HG03060 (cell line): ENCODE data around the gene DNAAF8.
"Not testable (repeated sequence)": the region's sequence is repeated elsewhere in the genome, so short reads cannot be mapped to it uniquely, and the experiment has no call there.

Source experiments
- ATAC-seq: cut with Tn5 transposase; IDR thresholded peaks from one replicate; pipeline ENCODE4 v1.9.1; 2021; ENCODE audit warnings: low read depth, moderate number of reproducible peaks; ENCODE audit not compliant: unreplicated experiment

Gene DNAAF8

DNA sequence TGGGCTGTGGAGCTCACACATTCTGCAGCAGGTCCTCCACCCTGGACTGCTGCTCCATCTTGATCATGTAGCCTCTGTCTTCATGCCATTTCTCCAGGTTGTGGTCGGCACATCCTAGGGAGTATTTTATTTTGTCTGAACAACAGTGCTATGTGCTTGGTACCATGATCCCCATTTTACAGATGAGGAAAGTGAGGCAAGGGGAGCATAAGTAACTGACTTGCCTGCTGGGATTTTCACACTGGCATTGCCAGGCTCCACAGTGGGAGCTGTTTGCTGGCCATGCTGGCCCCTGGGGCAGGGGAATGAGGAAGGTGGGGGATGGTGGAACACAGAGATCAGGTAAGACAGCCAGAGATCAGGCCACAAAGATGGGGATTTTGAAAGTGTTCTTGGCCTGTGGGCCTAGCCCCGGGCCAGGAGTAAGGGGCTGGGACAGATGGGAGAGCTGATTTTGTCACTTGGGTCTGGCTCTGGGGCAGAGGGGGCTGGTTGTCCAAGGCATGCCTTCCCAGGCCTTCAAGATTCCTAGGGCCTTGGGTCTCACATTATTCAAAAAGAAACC is 41.9 kb downstream of the DNAAF8 start:
- ATAC-seq, result no peak

DNA sequence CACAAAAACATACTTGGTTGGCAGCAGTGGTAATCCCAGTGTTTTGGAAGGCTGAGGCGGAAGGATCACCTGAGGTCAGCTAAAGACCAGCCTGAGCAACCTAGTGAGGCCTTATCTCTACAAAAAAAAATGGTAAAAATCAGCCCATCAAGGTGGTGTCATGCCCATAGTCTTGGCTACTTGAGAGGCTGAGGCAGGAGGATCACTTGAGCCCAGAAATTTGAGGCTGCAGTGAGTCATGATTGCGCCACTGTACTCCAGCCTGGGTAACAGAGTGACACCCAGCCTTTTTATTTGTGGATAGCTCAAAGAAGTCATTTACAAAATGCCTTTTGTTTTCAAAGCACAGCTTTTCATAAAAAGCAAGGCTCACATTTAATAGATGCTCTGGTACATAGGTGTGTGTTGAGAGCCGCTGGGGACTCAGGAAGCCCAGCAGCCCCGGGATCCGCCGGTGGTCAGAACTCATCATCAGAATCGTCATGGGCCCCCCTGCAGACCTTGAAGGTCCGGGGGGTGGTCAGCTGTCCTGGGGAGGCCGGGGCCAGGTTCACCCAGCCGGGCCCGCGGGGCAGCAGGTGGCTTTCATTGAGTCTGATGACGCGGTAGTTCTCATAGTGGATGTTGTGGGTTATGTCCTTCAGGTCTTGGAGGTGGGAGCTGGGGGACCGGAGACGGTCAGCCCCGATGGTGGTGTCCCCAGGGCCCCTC is 43.2 kb downstream of the DNAAF8 start:
- ATAC-seq, result no peak

DNA sequence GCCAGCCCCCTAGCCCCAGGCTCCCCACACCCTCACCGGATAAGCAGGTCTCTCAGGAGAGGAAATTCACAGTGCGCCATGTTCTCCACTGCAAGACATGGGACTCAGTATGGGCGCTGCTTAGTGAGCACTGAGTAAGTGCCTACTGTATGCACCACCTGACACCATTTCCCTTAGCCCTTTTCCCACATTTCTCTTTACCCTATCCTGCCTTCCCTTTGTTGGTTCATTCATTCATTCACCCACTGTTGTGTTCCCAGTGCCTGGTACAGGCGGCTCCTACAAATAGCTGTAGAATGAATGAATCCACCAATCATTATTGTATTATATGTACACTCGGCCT is 43.7 kb downstream of the DNAAF8 start:
- no peak for ATAC-seq

DNA sequence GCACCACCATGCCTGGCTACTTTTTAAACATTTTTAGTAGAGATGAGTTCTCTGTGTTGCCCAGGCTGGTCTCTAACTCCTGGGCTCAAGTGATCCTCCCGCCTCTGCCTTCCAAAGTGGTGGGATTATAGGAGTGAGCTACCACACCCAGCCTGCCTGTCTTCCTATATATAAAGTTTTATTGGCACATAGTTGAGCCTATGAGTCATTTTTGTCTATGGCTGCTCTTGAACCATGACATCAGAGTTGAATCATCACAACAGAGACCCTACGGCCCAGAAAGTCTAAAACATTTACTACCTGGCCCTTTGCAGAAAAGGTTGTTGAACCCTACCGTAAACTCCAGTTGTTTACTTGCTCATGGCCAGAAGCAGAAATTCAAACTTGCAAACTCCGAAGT is 45.9 kb downstream of the DNAAF8 start:
- ATAC-seq, result no peak

DNA sequence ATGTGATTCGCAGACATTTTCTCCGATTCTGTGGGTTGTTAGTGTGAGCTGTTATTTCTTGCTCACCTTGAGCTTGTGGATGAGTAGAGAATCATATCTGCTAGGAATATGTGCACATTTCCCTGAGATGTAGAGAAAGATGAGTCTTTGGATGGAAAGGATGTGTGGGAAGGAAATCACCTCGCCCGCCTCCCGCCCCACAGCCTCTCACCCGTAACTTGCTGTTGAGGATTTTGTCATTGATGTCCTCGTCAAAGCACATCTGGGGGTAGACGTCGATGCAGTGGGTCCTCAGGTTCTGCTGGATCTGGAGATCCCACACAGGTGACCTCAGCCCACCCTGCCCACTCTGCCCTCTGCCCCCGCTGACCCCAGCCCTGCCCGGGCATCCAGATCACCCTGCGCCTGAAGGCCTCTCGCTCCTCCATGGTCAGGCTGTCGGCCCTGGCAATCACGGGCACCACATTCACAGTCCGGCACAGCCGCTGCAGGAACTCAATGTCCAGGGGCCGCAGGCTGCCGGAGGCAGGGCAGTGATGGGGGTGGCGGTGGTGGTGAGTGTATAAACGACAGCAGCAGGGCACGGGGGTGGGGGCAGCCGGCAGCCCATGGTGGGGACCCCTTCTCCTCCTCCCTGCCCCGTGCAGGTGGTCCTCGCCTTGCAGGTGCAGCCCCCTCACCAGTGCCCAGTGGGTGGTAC is 49.1 kb downstream of the DNAAF8 start:
- ATAC-seq, result no peak

DNA sequence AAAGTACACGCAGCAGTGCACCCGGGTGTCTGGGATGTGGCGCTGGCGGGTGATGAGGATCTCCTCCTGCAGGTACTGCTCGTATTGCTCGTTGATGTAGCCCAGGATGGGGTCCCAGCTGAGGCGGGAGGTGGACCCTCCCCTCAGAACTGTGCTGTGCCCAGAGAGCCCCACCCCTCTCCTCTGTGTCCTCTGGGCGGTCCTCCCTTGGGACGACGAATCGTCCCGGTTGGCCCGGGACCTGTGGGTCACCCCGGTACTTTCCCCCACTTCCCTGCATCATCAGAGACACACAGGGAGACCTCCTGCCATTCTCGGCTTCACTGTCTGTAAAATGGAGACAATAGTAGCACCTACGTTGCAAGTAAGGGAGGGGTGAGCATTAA is 49.6 kb downstream of the DNAAF8 start:
- ATAC-seq, result no peak

DNA sequence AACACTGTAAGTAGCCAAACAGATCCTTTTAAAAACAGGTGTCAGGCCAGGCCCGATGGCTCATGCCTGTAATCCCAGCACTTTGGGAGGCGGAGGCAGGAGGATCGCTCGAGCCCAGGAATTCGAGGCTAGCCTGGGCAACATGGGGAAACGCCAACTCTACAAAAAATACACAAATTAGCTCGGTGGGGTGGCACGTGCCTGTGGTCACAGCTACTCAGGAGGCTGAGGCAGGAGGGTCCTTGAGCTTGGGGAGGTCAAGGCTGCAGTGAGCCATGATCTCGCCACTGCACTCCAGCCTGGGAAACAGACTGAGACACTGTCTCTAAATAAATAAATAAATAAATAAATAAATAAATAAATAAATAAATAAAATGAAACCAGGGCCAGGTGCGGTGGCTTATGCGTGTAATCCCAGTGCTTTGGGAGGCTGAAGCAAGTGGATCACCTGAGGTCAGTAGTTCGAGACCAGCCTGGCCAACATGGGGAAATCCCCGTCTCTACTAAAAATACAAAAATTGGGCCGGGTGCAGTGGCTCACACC is 50.2 kb downstream of the DNAAF8 start:
- ATAC-seq, result not testable (repeated sequence)

DNA sequence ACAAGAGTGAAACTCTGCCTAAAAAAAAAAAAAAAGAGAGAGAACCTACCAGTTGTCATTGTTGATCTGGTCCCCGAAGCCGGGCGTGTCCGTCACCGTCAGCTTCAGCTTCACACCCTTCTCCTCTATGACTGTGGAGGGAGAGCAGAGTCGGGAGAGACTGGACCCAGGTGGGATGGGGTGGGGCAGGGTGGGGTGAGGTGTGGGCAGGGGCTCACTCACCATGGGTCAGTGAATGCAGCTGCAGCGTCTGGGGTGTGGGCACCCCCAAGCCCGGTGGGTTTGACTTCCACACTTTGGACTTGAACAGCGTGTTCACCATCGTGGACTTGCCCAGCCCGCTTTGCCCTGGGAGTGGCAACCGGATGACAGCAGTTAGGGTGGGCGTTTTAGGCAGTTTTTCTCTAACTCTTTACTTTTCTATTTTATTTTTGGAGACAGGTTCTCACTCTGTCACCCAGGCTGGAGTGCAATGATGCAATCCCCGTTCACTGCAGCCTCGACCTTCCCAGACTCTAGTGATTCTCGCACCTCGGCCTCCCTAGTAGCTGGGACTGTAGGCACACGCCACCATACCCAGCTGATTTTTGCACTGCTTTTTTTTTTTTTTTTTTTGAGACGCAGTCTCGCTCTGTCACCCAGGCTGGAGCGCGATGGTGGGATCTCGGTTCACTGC is 51.6 kb downstream of the DNAAF8 start:
- ATAC-seq, result no peak

DNA sequence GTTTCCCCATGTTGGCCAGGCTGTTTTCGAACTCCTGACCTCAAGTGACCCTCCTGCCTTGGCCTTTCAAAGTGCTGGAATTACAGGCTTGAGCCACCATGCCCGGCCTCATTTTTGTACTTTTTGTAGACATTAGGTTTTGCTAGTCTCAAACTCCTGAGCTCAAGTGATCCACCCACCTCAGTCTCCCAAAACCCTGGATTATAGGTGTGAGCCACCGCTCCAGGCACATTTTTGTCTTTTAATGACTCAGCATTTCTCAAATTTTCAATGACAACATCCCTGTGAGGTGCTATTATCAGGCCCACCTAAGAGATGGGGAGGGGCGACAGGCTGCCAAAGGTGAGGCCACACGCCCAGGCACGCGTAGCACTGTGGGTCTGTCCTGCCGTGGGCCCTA is 52.7 kb downstream of the DNAAF8 start:
- ATAC-seq, result no peak

DNA sequence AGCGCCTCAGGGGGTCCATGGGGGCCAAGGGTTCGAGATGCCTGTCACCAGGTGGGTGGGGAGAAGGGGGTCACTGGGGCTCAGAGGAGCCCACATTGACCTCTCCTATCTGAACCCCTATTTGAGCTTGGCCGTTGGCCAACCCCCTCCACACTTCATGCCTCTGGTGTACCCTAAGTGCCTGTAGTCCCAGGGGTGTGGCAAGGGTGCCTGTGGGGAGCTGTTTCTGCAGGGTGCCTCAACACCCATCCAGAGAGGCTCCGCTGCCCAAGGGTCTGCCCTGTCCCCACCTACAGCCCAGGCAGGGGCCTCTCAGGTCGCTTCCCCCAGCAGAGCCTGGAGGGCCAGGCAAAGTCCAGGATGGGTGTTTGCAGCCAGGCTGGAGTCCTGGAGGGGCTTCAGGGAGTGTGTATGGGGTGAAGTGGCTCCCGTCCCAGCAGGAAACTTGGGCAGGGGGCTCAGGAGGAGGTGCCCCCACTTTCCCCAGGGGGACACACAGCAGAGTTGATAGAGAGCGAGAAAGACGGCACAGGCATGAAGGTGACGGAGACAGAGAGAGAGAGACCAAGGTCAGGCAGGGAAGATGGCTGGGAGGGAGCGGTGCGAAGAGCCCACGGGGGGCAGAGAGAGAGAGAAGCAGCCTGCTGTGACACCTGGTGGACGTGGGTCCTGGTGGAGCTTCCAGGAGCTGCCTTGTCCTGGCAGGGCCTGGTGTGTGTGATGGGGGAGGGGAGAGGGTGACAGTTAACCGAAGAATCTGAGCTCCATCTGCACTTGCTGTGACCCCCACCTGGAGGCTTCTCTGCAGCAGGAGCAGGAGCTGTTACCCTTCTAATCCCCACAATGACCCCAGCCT is 53.5 kb downstream of the DNAAF8 start, which contains the start of gene SEPTIN12:
Gene SEPTIN12, minus strand, starts transcription at position 719 of the 856 bp plus-strand sequence. Its CDS starts 700 bp downstream, at position 19.
- ATAC-seq, result no peak

DNA sequence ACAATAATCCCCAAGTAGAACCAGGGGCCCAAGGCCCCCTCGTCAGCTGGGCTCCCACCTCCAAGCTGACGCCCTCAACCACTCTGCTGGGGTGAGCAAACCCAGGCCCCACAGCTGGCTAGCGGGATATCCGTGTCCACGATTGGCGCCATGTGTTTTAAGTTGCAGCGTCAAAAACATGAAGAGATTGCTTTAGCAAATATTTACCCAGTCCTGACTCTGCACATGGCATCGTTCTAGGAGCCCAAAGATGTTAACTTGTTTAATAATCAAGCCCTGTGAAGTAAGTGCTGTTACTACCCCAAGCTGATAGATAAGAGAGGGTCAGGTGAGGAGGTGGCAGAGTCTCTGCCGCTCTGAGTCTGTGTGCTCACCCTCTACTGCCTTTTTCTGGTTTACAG is 54.2 kb downstream of the DNAAF8 start:
- ATAC-seq, result no peak

DNA sequence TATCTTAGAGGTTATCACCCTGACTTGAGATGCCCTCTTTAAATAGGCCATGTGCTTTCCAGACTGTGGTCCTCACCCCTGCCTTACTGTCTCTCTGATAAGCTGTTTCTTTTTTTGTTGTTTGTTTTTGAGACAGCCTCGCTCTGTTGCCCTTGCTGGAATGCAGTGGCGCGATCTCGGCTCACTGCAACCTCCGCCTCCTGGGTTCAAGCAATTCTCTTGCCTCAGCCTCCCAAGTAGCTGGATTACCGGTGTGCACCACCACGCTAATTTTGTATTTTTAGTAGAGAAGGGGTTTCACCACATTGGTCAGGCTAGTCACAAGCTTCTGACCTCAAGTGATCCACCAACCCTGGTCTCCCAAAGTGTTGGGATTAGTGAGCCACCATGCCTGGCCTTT is 54.6 kb downstream of the DNAAF8 start:
- ATAC-seq, result no peak

DNA sequence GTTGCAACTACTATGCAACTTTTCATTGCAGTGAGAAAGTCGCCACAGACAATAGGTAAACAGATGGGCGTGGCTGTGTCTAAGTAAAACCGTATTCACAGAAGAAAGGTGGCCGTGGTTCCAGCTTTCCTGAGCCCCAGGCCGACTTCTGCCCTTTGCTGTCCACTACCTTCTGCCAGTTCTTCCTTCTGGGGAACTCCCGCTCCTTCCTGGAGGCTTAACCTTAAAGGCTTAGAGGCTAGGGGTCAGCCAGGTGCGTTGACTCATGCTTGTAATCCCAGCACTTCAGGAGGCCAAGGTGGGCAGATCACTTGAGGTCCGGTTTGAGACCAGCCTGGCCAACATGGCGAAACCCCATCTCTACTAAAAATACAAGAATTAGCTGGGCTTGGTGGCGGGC is 55.9 kb downstream of the DNAAF8 start:
- no peak for ATAC-seq

DNA sequence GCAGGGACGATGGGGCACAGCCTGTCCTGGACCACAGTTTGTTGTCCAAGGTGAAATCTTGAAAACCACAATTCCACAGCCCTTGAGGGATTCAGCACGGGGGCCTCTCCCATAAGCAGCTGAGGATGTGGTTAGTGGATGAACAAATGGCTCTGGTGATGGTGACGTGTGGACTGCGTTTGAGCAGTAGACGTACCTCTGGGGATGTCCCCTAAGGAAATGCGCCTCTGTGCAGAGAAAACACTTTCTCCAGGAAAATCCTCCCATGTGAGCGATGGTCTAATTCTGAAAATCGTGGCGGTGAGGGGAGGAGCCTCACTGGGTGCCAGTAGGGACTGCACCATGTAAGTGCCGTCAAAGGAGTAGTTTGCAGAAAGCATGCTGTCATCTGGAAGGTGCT is 56.5 kb downstream of the DNAAF8 start:
- no peak for ATAC-seq

DNA sequence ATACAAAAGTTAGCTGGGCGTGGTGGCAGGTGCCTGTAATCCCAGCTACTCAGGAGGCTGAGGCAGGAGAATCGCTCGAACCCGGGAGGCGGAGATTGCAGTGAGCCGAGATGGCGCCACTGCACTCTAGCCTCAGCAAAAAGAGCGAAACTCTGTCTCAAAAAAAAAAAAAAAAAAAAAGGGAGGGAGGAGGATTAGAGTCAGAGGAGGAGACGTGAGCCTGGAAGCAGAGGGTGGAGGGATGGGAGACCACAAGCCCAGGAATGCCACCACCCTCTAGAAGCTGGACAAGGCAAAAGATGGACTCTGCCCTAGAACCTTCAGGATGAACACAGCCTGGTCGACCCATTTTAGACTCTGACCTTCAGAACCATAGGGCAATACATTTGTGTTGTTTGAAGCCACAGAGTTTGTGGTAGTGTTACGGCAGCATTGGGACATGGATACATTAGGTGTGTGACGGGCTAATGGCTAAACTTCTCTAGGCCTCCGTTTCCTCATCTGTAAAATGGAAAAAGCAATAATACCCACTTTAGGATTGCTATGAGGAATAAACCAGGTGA is 58.7 kb downstream of the DNAAF8 start:
- ATAC-seq, result no peak

DNA sequence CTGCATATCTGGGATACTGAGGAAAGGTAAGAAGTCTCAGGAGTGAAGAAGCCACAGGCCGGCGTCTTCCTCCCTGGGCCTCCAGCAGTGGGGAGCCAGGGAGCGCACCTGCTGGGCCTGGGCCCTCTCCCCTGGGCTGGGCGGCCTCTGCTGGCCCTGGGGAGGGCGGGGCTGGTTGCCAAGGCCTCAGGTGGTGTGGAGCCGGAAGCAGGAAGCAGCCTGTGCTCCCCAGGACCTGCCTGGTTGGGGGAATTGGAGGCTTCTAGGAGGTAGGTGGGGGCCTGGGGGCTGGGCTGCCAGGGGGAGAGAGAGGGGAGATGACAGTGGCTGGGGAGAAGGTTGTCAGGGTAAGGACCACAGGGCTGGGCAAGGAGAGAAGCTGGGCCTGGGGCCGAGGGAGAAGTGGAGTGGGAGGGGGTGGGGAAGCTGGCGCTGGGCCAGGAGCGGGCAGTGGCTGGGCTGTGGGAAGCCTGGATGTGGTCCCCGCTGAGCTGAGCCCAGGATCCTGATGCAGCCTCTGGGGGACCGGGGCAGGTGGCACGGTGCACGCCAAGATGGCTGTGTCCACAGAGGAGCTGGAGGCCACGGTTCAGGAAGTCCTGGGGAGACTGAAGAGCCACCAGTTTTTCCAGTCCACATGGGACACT is 61.0 kb downstream of the DNAAF8 start, which contains the start of gene SMIM22:
Gene SMIM22, plus strand, starts transcription at position 189 of the 647 bp plus-strand sequence. Its CDS starts 366 bp downstream, at position 555.
- ATAC-seq, result no peak

DNA sequence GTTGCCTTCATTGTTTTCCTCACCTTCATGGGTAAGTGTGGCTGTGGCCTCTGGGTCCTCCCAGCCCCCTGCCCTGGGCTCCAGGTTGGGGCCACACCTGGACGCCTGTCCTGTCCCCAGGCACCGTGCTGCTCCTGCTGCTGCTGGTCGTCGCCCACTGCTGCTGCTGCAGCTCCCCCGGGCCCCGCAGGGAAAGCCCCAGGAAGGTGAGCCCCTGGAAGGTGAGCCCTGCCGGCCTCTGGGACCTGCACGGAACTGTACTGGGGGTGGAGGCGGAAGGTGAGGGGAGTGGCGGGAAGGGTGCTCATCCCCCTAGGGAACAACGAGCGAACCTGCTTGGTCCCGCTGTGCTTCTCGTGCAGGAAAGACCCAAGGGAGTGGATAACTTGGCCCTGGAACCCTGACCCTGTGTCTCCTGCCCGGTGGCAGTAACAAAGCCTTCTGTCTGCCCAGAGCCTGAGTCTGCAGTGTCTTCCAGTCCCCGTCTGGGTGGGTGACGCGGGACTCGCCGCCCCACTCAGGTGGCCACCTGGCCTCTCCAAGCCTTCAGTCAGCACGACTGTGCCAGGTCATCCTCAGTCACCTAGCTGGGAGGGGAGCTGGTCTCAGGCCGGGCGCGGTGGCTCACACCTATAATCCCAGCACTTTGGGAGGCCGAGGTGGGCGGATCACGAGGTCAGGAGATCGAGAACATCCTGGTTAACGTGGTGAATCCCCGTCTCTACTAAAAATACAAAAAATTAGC is 61.7 kb downstream of the DNAAF8 start:
- no peak for ATAC-seq

DNA sequence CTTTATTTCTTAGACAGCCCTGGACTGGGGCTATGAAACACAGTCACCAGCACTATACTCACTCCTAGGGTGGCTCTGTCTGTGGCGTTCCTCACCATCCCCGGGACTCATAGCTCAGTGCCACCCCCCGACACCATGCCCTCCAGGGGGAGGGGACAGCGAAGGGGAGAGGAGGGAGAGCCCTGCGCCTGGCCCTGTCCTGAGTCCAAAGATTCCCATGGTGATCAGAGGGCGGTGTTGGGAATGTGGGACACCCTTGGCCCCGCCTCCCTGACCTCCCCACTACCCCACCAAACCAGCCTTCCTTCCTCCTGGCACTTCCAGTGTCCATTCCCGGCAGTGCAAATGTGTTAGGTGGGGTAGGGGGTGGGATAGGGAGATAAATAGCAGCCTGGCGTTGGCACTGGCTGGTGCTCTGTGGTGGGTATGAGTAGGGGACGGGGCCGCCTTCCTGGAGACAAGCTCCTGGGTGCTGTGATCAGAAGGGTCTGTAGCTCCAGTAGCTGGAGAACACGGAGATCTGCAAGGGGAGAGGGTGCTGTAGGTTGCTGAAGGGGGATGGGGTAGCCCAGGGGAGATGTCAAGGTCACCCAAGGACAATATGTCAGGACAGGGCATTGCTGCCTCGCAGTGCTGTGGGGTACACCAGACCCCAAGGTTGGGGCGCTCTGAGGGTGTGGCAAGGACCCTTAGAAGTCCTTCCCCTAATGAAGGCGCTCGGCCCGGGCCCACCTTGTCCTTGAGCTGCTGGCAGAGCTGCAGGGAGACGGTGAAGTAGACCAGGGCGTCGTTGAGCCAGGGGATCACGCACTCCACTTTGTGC is 62.9 kb downstream of the DNAAF8 start:
- no peak for ATAC-seq
